CD4-positive, CD25-positive, alpha-beta regulatory T cell (primary cell): ENCODE data around the gene RERGL. TPM values are rescaled to one million over a fixed set of nuclear protein-coding genes. Genes with fewer than 3 reads are reported as not detected.

Source experiments
- ATAC-seq, 2 donors: fragments of 150-1000 bp; cut with Tn5 transposase; one replicate each; pipeline ENCODE4 v1.10.0; 2021; ENCODE audit warnings: low read depth in 2 of 2, moderate number of reproducible peaks in 2 of 2, moderate library complexity in 1 of 2
- DNase-seq, 3 donors: peaks; one replicate each; pipeline versions ENCODE4 v3.0.0 to v3.0.0-alpha.2; 2012 to 2022; ENCODE audit warnings: mixed read lengths in 1 of 3
- H3K27ac ChIP-seq: one replicate; pipeline ENCODE4 v1.7.0; 2013; ENCODE audit warnings: mild to moderate bottlenecking, low read length; ENCODE audit not compliant: insufficient read depth, poor library complexity, severe bottlenecking
- H3K27me3 ChIP-seq: one replicate; pipeline ENCODE4 v1.7.0; 2013; ENCODE audit warnings: low read length; ENCODE audit not compliant: control insufficient read depth, insufficient read depth
- H3K36me3 ChIP-seq: one replicate; pipeline ENCODE4 v1.7.0; 2013; ENCODE audit warnings: mild to moderate bottlenecking, low read length, moderate library complexity; ENCODE audit not compliant: control insufficient read depth, insufficient read depth
- H3K4me1 ChIP-seq: 2 replicates; pipeline ENCODE4 v1.7.0; 2013; ENCODE audit warnings: mild to moderate bottlenecking, low read length; ENCODE audit not compliant: insufficient read depth, control insufficient read depth, poor library complexity, severe bottlenecking
- H3K4me3 ChIP-seq: one replicate; pipeline ENCODE4 v1.7.0; 2013; ENCODE audit warnings: low read depth, mild to moderate bottlenecking, low read length, moderate library complexity
- H3K9me3 ChIP-seq, 2 experiments: 1 replicate in 1 of 2; 2 replicates in 1 of 2; pipeline ENCODE4 v1.7.0; 2013; ENCODE audit warnings: low read length in 2 of 2, mild to moderate bottlenecking in 1 of 2, moderate library complexity in 1 of 2; ENCODE audit not compliant: control insufficient read depth in 2 of 2
- H3K27ac Mint-ChIP-seq, 3 donors: one replicate each; pipeline ENCODE4 v1.8.0; 2020 to 2022; ENCODE audit warnings: mild to moderate bottlenecking in 3 of 3, mixed read lengths in 3 of 3, moderate library complexity in 2 of 3
- H3K27me3 Mint-ChIP-seq: one replicate; pipeline ENCODE4 v1.8.0; 2022; ENCODE audit warnings: mild to moderate bottlenecking, mixed read lengths
- H3K36me3 Mint-ChIP-seq: one replicate; pipeline ENCODE4 v1.8.0; 2020; ENCODE audit warnings: mixed read lengths
- H3K4me1 Mint-ChIP-seq, 4 donors: one replicate each; pipeline ENCODE4 v1.8.0; 2020 to 2022; ENCODE audit warnings: mixed read lengths in 4 of 4, mild to moderate bottlenecking in 1 of 4
- H3K4me3 Mint-ChIP-seq, 4 donors: one replicate each; pipeline ENCODE4 v1.8.0; 2020 to 2022; ENCODE audit warnings: mild to moderate bottlenecking in 4 of 4, mixed read lengths in 4 of 4, moderate library complexity in 3 of 4
- H3K9me3 Mint-ChIP-seq, 7 donors: one replicate each; pipeline ENCODE4 v1.8.0; 2020 to 2022; ENCODE audit warnings: mixed read lengths in 7 of 7, mild to moderate bottlenecking in 3 of 7, moderate library complexity in 2 of 7
- polyA plus RNA-seq, 4 donors: library from polyadenylated mRNA; unstranded; fragments of 300-500 nt; fragmentation: Illumina TruSeq; gene quantifications; one replicate each; pipeline ENCODE4 v1.2.3, GENCODE V29; 2021
- total RNA-seq: library from RNA; stranded (reverse); gene quantifications from one replicate; pipeline ENCODE4 v1.2.3, GENCODE V29; 2022

RERGL gene
- total RNA-seq (not detected), polyA plus RNA-seq (not detected)

GRCh38 chr12:18090093-18090492 is at the start of gene RERGL:
Gene RERGL, minus strand, starts transcription at chr12:18090193. Its CDS starts 53 bp downstream, at chr12:18090140.
- peaks cover 2 to 12% (median 5%) of the 10 kb centered on the region in 7 donors for H3K9me3 Mint-ChIP-seq
- H3K27me3 Mint-ChIP-seq, result no peaks in the 10 kb centered on the region
- H3K9me3 ChIP-seq, result no peaks in the 10 kb centered on the region
- no peak within 1 kb of the TSS for H3K4me3 Mint-ChIP-seq
- H3K4me1 ChIP-seq, result no peaks in the 10 kb centered on the region
- no peak within 1 kb of the TSS for H3K27ac ChIP-seq
- H3K27me3 ChIP-seq, result no peaks in the 10 kb centered on the region
- ATAC-seq, result no peak
- H3K27ac Mint-ChIP-seq, result no peak within 1 kb of the TSS
- H3K4me3 ChIP-seq, result no peak within 1 kb of the TSS
- DNase-seq, result no peak
- no peaks in the 10 kb centered on the region for H3K4me1 Mint-ChIP-seq
- no peaks in the 10 kb centered on the region for H3K36me3 ChIP-seq
- H3K36me3 Mint-ChIP-seq, result no peaks in the 10 kb centered on the region

GRCh38 chr12:18139254-18139653 is 49.3 kb upstream of the RERGL start:
- ATAC-seq (no peak), DNase-seq (no peak)
- no peaks in the 10 kb centered on the region for H3K27me3 ChIP-seq
- Mint-ChIP-seq H3K27me3 (no peaks in the 10 kb centered on the region), H3K27ac (no peak overlapping the region), H3K9me3 (no peaks in the 10 kb centered on the region), H3K36me3 (no peaks in the 10 kb centered on the region), H3K4me1 (no peaks in the 10 kb centered on the region), H3K4me3 (no peak overlapping the region)
- no peak overlapping the region for H3K27ac ChIP-seq
- H3K36me3 ChIP-seq, result no peaks in the 10 kb centered on the region
- no peaks in the 10 kb centered on the region for H3K9me3 ChIP-seq
- no peak overlapping the region for H3K4me3 ChIP-seq
- H3K4me1 ChIP-seq, result no peaks in the 10 kb centered on the region

GRCh38 chr12:18135509-18135908 is 45.5 kb upstream of the RERGL start:
- H3K36me3 Mint-ChIP-seq, result no peaks in the 10 kb centered on the region
- no peak overlapping the region for H3K4me3 Mint-ChIP-seq
- H3K4me3 ChIP-seq, result no peak overlapping the region
- H3K27ac ChIP-seq, result no peak overlapping the region
- DNase-seq (no peak), ATAC-seq (no peak)
- H3K4me1 ChIP-seq, result no peaks in the 10 kb centered on the region
- H3K4me1 Mint-ChIP-seq, result no peaks in the 10 kb centered on the region
- no peaks in the 10 kb centered on the region for H3K36me3 ChIP-seq
- no peaks in the 10 kb centered on the region for H3K27me3 Mint-ChIP-seq
- H3K9me3 Mint-ChIP-seq, result peaks cover 0 to 4% (median 0%) of the 10 kb centered on the region in 7 donors
- H3K27me3 ChIP-seq, result no peaks in the 10 kb centered on the region
- H3K9me3 ChIP-seq, result no peaks in the 10 kb centered on the region
- no peak overlapping the region for H3K27ac Mint-ChIP-seq

GRCh38 chr12:18135086-18135485 is 45.1 kb upstream of the RERGL start:
- H3K4me1 ChIP-seq, result no peaks in the 10 kb centered on the region
- H3K36me3 ChIP-seq, result no peaks in the 10 kb centered on the region
- H3K36me3 Mint-ChIP-seq, result no peaks in the 10 kb centered on the region
- H3K27ac Mint-ChIP-seq, result no peak overlapping the region
- DNase-seq (no peak), ATAC-seq (no peak)
- H3K9me3 ChIP-seq, result no peaks in the 10 kb centered on the region
- H3K4me1 Mint-ChIP-seq, result no peaks in the 10 kb centered on the region
- H3K9me3 Mint-ChIP-seq, result peaks cover 0 to 4% (median 0%) of the 10 kb centered on the region in 7 donors
- H3K4me3 Mint-ChIP-seq, result no peak overlapping the region
- H3K27ac ChIP-seq, result no peak overlapping the region
- H3K27me3 Mint-ChIP-seq, result no peaks in the 10 kb centered on the region
- no peak overlapping the region for H3K4me3 ChIP-seq
- H3K27me3 ChIP-seq, result no peaks in the 10 kb centered on the region

- Mint-ChIP-seq H3K27ac (no peak overlapping the region), H3K4me1 (no peaks in the 10 kb centered on the region), H3K27me3 (no peaks in the 10 kb centered on the region), H3K4me3 (no peak overlapping the region), H3K9me3 (peaks cover 0 to 16% (median 6%) of the 10 kb centered on the region in 7 donors), H3K36me3 (no peaks in the 10 kb centered on the region)
- H3K27ac ChIP-seq, result no peak overlapping the region
- no peak overlapping the region for H3K4me3 ChIP-seq
- no peaks in the 10 kb centered on the region for H3K27me3 ChIP-seq
- ATAC-seq, result no peak
- H3K9me3 ChIP-seq, result peaks cover 0 to 5% of the 10 kb centered on the region in 2 experiments
- no peaks in the 10 kb centered on the region for H3K4me1 ChIP-seq
- no peak for DNase-seq
- no peaks in the 10 kb centered on the region for H3K36me3 ChIP-seq
These were observed 40.9 kb upstream of the RERGL start for GRCh38 chr12:18130851-18131250.

GRCh38 chr12:18123707-18124106 is 33.7 kb upstream of the RERGL start:
- ATAC-seq, result no peak

GRCh38 chr12:18120899-18121298 is 30.9 kb upstream of the RERGL start:
- H3K9me3 Mint-ChIP-seq, result peaks cover 0 to 4% (median 2%) of the 10 kb centered on the region in 7 donors
- Histone ChIP-seq H3K27me3 (no peaks in the 10 kb centered on the region), H3K27ac (no peak overlapping the region), H3K36me3 (no peaks in the 10 kb centered on the region), H3K4me3 (no peak overlapping the region), H3K4me1 (no peaks in the 10 kb centered on the region), H3K9me3 (no peaks in the 10 kb centered on the region)
- DNase-seq (no peak), ATAC-seq (no peak)
- no peaks in the 10 kb centered on the region for H3K27me3 Mint-ChIP-seq
- H3K36me3 Mint-ChIP-seq, result no peaks in the 10 kb centered on the region
- H3K27ac Mint-ChIP-seq, result no peak overlapping the region
- no peak overlapping the region for H3K4me3 Mint-ChIP-seq
- no peaks in the 10 kb centered on the region for H3K4me1 Mint-ChIP-seq

More at GRCh38 chr12:18123707-18124106, 33.7 kb upstream of the RERGL start:
- H3K4me3 Mint-ChIP-seq, result no peak overlapping the region
- H3K27me3 ChIP-seq, result no peaks in the 10 kb centered on the region
- H3K4me3 ChIP-seq, result no peak overlapping the region
- H3K36me3 Mint-ChIP-seq, result no peaks in the 10 kb centered on the region
- no peaks in the 10 kb centered on the region for H3K4me1 Mint-ChIP-seq
- no peak for DNase-seq
- no peak overlapping the region for H3K27ac Mint-ChIP-seq
- H3K36me3 ChIP-seq, result no peaks in the 10 kb centered on the region
- H3K27ac ChIP-seq, result no peak overlapping the region
- peaks cover 0 to 5% of the 10 kb centered on the region in 2 experiments for H3K9me3 ChIP-seq
- H3K9me3 Mint-ChIP-seq, result peaks cover 0 to 9% (median 7%) of the 10 kb centered on the region in 7 donors
- H3K27me3 Mint-ChIP-seq, result no peaks in the 10 kb centered on the region
- H3K4me1 ChIP-seq, result no peaks in the 10 kb centered on the region

- Mint-ChIP-seq H3K27me3 (no peaks in the 10 kb centered on the region), H3K9me3 (peaks cover 0 to 12% (median 5%) of the 10 kb centered on the region in 7 donors), H3K4me1 (no peaks in the 10 kb centered on the region), H3K36me3 (no peaks in the 10 kb centered on the region), H3K27ac (no peak overlapping the region), H3K4me3 (no peak overlapping the region)
- Histone ChIP-seq H3K4me3 (no peak overlapping the region), H3K4me1 (no peaks in the 10 kb centered on the region), H3K9me3 (no peaks in the 10 kb centered on the region), H3K27ac (no peak overlapping the region), H3K27me3 (no peaks in the 10 kb centered on the region), H3K36me3 (no peaks in the 10 kb centered on the region)
- ATAC-seq, result no peak
- no peak for DNase-seq
These were observed 18.6 kb upstream of the RERGL start for GRCh38 chr12:18108611-18109010.
